ENCODE results near the gene USP54.

The USP54 gene

GRCh38 chr10:73459683-73460314 lies 131.3 kb downstream of the USP54 start:
- no peak for DNase-seq

- DNase-seq: no peak
These were observed 134.8 kb downstream of the USP54 start for GRCh38 chr10:73456187-73456890.

GRCh38 chr10:73449113-73449512 lies 142.0 kb downstream of the USP54 start:
- no peak for DNase-seq

- DNase-seq: no peak
These were observed 142.8 kb downstream of the USP54 start for GRCh38 chr10:73448384-73448783.

All from midbrain (tissue), 1 donor.